Skeletal muscle cell (primary cell): ENCODE results near the gene NMUR2.

Experiments
- DNase-seq: peaks from one replicate; pipeline ENCODE4 v3.0.0-alpha.2; 2010; ENCODE audit warnings: low read depth
- H3K4me3 ChIP-seq: 2 replicates; pipeline ENCODE4 v1.5.1; 2011; ENCODE audit warnings: low read depth, mild to moderate bottlenecking, control low read depth, low read length, moderate library complexity

NMUR2 gene

GRCh38 chr5:152374711-152375275 lies 30.3 kb downstream of the NMUR2 start:
- H3K4me3 ChIP-seq = no peak overlapping the region
- no peak for DNase-seq

DNA sequence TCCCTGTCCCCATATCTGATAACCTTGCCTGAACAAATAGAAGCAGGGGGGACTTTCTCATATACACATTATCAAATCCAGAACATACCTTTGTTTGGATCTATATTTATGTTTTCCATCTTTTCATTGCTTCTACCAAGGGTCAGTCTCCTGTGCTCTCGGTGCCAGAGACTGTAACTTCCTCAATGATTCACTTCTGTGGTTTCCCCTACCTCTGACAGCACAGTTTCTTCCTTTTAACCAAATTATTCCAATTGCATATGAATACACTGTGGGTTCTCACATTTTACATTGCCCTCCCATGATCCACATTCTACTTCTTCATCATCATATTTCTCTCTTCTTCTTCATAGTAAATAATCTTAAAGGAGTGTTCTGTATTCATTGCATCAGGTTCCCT lies 32.2 kb downstream of the NMUR2 start:
- no peak for DNase-seq
- no peak overlapping the region for H3K4me3 ChIP-seq

DNA sequence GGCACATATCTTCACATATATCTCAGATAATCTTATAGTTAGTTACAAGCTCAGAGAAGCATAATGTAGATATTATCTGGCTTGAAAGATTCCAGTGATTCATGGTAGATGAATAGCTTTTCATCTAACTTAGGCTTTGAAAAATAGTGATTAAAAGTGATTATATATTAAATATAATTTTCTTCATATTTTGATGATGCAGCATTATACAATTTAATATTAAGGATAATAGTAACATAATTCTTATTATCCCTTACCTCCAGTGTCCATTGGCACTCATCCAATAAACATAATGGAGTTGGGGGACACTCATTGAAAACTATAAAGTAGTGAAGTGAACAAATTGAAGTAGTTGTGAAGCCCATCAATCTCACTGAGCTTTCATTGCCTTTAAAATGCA lies 35.8 kb downstream of the NMUR2 start:
- DNase-seq = no peak
- no peak overlapping the region for H3K4me3 ChIP-seq

DNA sequence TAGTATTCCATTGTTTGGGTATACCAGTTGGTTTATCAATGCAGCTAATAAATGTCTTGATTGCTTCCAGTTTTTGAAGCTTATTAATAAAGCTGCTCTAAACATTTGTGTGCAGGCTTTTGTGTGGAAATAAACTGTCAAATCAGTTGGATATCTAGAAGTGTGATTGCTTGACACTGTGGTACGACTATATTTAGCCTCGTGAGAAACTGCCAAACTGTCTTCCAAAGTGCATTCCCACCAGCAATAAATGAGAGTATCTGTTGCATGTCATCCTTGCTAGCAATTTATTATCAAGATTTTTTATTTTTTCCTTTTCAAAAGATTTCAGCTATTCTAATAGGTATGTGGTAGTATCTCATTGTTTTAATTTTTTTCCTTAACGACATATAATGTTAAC lies 37.5 kb downstream of the NMUR2 start:
- H3K4me3 ChIP-seq = no peak overlapping the region
- no peak for DNase-seq

DNA sequence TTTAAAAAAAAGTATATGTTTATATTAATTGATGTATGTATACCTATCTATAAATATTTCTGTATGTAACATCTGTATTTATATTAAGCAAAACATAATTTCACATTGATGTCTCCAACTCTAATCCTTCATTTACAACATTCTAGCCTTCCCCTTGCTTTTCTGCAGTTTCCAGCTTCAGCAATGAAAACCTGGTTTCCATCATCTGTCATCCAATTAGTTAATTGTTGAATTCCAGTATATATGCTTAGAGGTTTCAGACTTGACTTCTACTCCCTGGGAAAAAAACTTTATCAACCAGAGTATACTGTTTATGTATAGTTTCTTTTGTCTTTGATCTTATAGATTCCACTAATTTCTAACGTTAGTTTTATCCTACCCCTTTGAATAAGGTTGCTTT lies 38.4 kb downstream of the NMUR2 start:
- no peak for DNase-seq
- no peak overlapping the region for H3K4me3 ChIP-seq

DNA sequence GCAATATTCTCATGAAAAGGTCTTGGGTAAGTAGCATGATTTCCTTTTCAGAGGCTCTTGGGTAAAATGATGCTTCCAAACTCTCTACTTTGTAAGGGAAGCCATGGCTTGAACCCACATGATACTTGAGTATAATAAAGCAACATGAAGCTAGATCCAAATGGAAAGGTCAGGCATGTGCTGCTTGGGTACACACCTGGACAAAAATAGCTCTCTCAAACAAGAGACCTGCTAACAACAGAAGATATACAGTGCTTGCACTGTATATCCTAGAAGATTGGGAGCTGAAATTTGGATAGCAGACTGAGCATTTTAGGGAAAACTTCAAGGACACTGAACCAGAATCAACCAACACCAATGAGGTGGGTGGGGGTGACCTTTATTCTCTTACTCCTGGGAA lies 40.2 kb downstream of the NMUR2 start:
- no peak for DNase-seq
- no peak overlapping the region for H3K4me3 ChIP-seq

DNA sequence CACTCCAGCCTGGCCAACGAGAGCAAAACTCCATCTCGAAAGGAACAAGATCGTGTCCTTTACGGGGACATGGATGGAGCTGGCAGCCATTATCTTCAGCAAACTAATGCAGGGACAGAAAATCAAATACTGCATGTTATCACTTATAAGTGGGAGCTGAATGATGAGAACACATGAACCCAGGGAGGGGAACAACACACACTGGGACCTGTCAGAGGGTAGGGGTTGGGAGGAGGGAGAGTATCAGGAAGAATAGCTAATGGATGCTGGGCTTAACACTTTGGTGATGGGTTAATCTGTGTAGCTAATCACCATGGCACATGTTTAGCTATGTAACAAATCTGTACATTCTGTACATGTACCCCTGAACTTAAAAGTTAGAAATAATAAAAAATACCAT lies 40.9 kb downstream of the NMUR2 start:
- H3K4me3 ChIP-seq = no peak overlapping the region
- DNase-seq = no peak

GRCh38 chr5:152358861-152359568 lies 46.1 kb downstream of the NMUR2 start:
- H3K4me3 ChIP-seq = no peak overlapping the region
- DNase-seq = no peak

GRCh38 chr5:152356506-152356905 lies 48.6 kb downstream of the NMUR2 start:
- no peak overlapping the region for H3K4me3 ChIP-seq
- DNase-seq = no peak

GRCh38 chr5:152355061-152355460 lies 50.0 kb downstream of the NMUR2 start:
- no peak overlapping the region for H3K4me3 ChIP-seq
- no peak for DNase-seq

- H3K4me3 ChIP-seq = no peak overlapping the region
- DNase-seq = no peak
Measured at GRCh38 chr5:152353001-152353400, 52.1 kb downstream of the NMUR2 start.

DNA sequence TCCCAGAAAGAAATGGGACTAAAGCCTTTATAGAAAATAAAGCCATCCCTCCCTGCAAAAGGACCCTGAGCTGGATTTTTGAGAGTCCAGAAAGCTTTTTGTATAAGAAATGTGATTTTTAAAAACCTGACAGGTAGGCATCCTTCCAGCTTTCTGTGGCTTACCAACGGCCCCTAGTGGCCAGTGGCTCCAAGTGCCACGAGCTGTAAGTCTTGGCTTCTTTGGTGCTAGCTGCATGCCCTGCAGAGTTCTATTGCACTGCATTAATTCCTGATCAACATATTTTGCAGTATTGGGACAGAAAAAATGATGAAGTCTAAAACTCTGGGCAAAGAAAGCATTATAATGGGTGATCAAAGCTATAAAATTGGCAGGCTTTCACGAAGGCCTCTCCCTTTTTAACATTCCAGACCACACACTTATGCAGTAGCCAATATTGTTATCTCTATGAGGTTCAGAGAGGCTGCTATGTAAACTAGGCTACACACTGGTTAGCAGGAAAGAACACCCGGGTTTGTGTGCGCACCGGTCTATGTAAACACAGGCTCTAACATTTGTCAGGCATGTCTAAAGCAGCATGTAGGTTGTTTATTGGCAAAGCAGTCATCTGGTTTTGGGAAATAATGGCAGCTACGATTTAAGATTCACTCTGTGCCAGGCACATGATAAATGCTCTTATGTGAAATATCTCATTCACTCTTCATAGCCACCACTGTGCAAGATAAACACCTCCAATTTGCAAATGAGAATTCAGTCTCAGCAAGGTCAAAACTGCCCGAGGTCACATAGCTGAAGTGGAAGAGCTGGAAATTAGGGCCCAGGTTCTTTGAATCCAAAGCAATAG lies 55.2 kb downstream of the NMUR2 start:
- DNase-seq = no peak
- H3K4me3 ChIP-seq = no peak overlapping the region
